ENCODE results near the gene ABCA5. TPM values are rescaled to one million over a fixed set of nuclear protein-coding genes. Genes with fewer than 3 reads are reported as not detected.
A peak's percentile ranks its signal among the peaks of the same experiment; 100 is the strongest.

The ABCA5 gene
- total and polyA plus RNA-seq, 9 of the 15 experiments (the other 6 are each of a cell fraction or from before 2014, with no cell fraction given), result 0.74 to 2.3 (median 1.4) TPM

DNA sequence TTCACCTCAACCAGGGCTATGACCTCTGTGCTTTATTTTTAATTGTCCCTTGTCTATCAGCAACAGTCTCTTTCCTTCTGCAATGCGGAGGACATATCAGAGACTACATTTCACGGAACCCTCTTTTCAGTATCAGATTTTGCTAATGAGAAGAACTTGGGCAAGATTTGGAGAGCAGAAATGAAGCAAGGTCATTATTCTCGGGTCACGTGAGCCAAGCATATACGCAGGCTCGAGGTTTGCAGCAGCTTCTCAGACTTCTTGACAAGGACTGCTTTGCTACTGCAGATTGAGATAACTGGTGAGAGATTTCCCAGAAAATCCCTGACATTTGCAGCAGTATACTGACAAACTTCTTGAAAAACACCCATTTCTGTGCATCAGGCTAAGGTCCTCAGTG is 128.7 kb downstream of the ABCA5 start (continued):
- TF ChIP-seq, protein P1, sequence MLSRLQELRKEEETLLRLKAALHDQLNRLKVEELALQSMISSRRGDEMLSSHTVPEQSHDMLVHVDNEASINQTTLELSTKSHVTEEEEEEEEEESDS (CRISPR knock-in tag; IDR thresholded peaks at IDR 0.05), result no peak
- TF ChIP-seq U2AF2 (optimal IDR thresholded peaks at IDR 0.05; ENCODE audit: low read depth, low read length) (no peak), SP2 (IDR thresholded peaks at IDR 0.05; ENCODE audit: extremely low read depth, low read depth, low read length, poor library complexity, severe bottlenecking) (no peak), L3MBTL2 (IDR thresholded peaks at IDR 0.05) (peak; percentile 16; the same call in 1 of the 2 replicates), HDAC1 (IDR thresholded peaks at IDR 0.05) (peak in 1 of 2 experiments; percentile 41; a peak in 1 of 4 replicates), ZNF695 (CRISPR knock-in tag; IDR thresholded peaks at IDR 0.05) (no peak), PHF20 (IDR thresholded peaks at IDR 0.05; ENCODE audit: partially characterized antibody) (no peak), POLR2A (conservative IDR thresholded peaks at IDR 0.05) (no peak), TCFL5 (CRISPR knock-in tag; conservative IDR thresholded peaks at IDR 0.05) (no peak), NRF1 (conservative IDR thresholded peaks at IDR 0.05 in 1 of 2, IDR thresholded peaks at IDR 0.05 in 1 of 2) (peak in 1 of 2 experiments; percentile 41; a peak in 1 of 4 replicates), REST (IDR thresholded peaks at IDR 0.05; ENCODE audit: borderline replicate concordance) (peak; percentile 24; the same call in 1 of the 2 replicates), REST (CRISPR knock-in tag; IDR thresholded peaks at IDR 0.05; ENCODE audit: low read depth) (no peak), ZNF146 (CRISPR knock-in tag; IDR thresholded peaks at IDR 0.05; ENCODE audit: unreplicated experiment) (no peak), HOXB6 (CRISPR knock-in tag; IDR thresholded peaks at IDR 0.05; ENCODE audit: borderline replicate concordance) (no peak), SOX6 (IDR thresholded peaks at IDR 0.05) (peak; percentile 48; the same call in 1 of the 2 replicates), ZNF24 (IDR thresholded peaks at IDR 0.05) (no peak), TOE1 (IDR thresholded peaks at IDR 0.05; ENCODE audit: borderline replicate concordance) (peak; percentile 81), TOE1 (CRISPR knock-in tag; IDR thresholded peaks at IDR 0.05; ENCODE audit: borderline replicate concordance, low read depth) (no peak)
- TF ChIP-seq, protein P2, sequence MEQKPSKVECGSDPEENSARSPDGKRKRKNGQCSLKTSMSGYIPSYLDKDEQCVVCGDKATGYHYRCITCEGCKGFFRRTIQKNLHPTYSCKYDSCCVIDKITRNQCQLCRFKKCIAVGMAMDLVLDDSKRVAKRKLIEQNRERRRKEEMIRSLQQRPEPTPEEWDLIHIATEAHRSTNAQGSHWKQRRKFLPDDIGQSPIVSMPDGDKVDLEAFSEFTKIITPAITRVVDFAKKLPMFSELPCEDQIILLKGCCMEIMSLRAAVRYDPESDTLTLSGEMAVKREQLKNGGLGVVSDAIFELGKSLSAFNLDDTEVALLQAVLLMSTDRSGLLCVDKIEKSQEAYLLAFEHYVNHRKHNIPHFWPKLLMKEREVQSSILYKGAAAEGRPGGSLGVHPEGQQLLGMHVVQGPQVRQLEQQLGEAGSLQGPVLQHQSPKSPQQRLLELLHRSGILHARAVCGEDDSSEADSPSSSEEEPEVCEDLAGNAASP (IDR thresholded peaks at IDR 0.05), result no peak
- TF ChIP-seq, protein P3, sequence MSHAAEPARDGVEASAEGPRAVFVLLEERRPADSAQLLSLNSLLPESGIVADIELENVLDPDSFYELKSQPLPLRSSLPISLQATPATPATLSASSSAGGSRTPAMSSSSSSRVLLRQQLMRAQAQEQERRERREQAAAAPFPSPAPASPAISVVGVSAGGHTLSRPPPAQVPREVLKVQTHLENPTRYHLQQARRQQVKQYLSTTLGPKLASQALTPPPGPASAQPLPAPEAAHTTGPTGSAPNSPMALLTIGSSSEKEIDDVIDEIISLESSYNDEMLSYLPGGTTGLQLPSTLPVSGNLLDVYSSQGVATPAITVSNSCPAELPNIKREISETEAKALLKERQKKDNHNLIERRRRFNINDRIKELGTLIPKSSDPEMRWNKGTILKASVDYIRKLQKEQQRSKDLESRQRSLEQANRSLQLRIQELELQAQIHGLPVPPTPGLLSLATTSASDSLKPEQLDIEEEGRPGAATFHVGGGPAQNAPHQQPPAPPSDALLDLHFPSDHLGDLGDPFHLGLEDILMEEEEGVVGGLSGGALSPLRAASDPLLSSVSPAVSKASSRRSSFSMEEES (CRISPR knock-in tag; IDR thresholded peaks at IDR 0.05), result peak; percentile 94
